H1 (cell line): Measurements from ENCODE around the gene EEF2. TPM values are rescaled to one million over a fixed set of nuclear protein-coding genes. Genes with fewer than 3 reads are reported as not detected.
"Not testable (repeated sequence)": the region's sequence is repeated elsewhere in the genome, so short reads cannot be mapped to it uniquely, and the experiment has no call there.

Experiments used
- CTCF ChIA-PET: fragments of 300-600 bp; sonication (Branson Sonifier 250); formaldehyde crosslinking; loops from one replicate; lab custom pipeline; 2021; ENCODE audit not compliant: partially characterized antibody; lab: Charles Lee
- POLR2A ChIA-PET: fragments of 300-600 bp; sonication (Branson Sonifier 250); formaldehyde crosslinking; loops from one replicate; lab custom pipeline; 2021; ENCODE audit warnings: inconsistent platforms; ENCODE audit not compliant: partially characterized antibody; lab: Charles Lee
- DNase-seq, 2 experiments: peaks; one replicate each; pipeline versions ENCODE4 v3.0.0 to v3.0.0-alpha.2; 2010 to 2022; ENCODE audit warnings: low spot score in 2 of 2, low read depth in 1 of 2, mixed read lengths in 1 of 2
- FAIRE-seq: peaks from 2 replicates; lab custom pipeline; 2011; peaks lifted over from hg19 to GRCh38; lab: Jason Lieb, UNC
- H2AFZ ChIP-seq: 2 replicates; pipeline ENCODE4 v1.8.1; 2012; ENCODE audit warnings: low read length, inconsistent platforms
- H2AK5ac ChIP-seq: 2 replicates; pipeline ENCODE4 v1.6.1; 2013; ENCODE audit warnings: low read depth, low read length
- H2BK120ac ChIP-seq: replicated peaks from 2 replicates; pipeline ENCODE3; 2013; ENCODE audit warnings: low read depth, low read length, inconsistent platforms
- H2BK12ac ChIP-seq: 2 replicates; pipeline ENCODE4 v1.6.1; 2013; ENCODE audit warnings: low read depth, low read length
- H2BK15ac ChIP-seq: 2 replicates; pipeline ENCODE4 v1.6.1; 2013; ENCODE audit warnings: low read length
- H2BK20ac ChIP-seq: 2 replicates; pipeline ENCODE4 v1.6.1; 2013; ENCODE audit warnings: low read length
- H2BK5ac ChIP-seq: 2 replicates; pipeline ENCODE4 v1.6.1; 2013; ENCODE audit warnings: low read depth, low read length
- H3K14ac ChIP-seq: 2 replicates; pipeline ENCODE4 v1.6.1; 2013; ENCODE audit warnings: inconsistent platforms; ENCODE audit not compliant: insufficient read length
- H3K18ac ChIP-seq: 2 replicates; pipeline ENCODE4 v1.6.1; 2013; ENCODE audit warnings: low read length; ENCODE audit errors: extremely low read depth
- H3K23ac ChIP-seq: 2 replicates; pipeline ENCODE4 v1.6.1; 2013; ENCODE audit warnings: inconsistent platforms; ENCODE audit not compliant: insufficient read length
- H3K23me2 ChIP-seq: 2 replicates; pipeline ENCODE4 v1.6.1; 2013; ENCODE audit warnings: low read depth, low read length
- H3K27ac ChIP-seq: 2 replicates; pipeline ENCODE4 v1.6.1; 2011; ENCODE audit warnings: low read depth, low read length, inconsistent platforms
- H3K27me3 ChIP-seq, 4 experiments: replicated peaks in 1 of 4; 1 replicate in 1 of 4; 2 replicates in 3 of 4; pipeline versions ENCODE4 v1.6.1 to v1.8.1; 2011 to 2013; ENCODE audit warnings: low read length in 3 of 4, mild to moderate bottlenecking in 3 of 4, inconsistent platforms in 2 of 4, mixed read lengths in 2 of 4, moderate library complexity in 1 of 4; ENCODE audit not compliant: control insufficient read depth in 3 of 4, insufficient read depth in 3 of 4; ENCODE audit errors: extremely low read depth in 1 of 4
- H3K36me3 ChIP-seq, 4 experiments: 2 replicates each; pipeline versions ENCODE4 v1.6.1 to v1.8.1; 2011 to 2013; ENCODE audit warnings: mild to moderate bottlenecking in 4 of 4, low read length in 3 of 4, moderate library complexity in 2 of 4, control low read depth in 1 of 4, inconsistent platforms in 1 of 4; ENCODE audit not compliant: insufficient read depth in 4 of 4, control insufficient read depth in 2 of 4
- H3K4ac ChIP-seq: replicated peaks from 2 replicates; pipeline ENCODE3; 2013; ENCODE audit warnings: low read length, low read depth, mixed read lengths, inconsistent platforms; ENCODE audit not compliant: insufficient read length
- H3K4me1 ChIP-seq, 4 experiments: replicated peaks in 1 of 4; 1 replicate in 1 of 4; 2 replicates in 3 of 4; pipeline versions ENCODE4 v1.6.1 to v1.8.1; 2011 to 2013; ENCODE audit warnings: low read length in 3 of 4, inconsistent platforms in 2 of 4, mixed read lengths in 1 of 4; ENCODE audit not compliant: insufficient read depth in 4 of 4, control insufficient read depth in 3 of 4
- H3K4me2 ChIP-seq, 2 experiments: 2 replicates each; pipeline versions ENCODE4 v1.6.1 to v1.8.1; 2011 to 2013; ENCODE audit warnings: low read depth in 2 of 2, low read length in 2 of 2, control low read depth in 1 of 2, inconsistent platforms in 1 of 2, mild to moderate bottlenecking in 1 of 2; ENCODE audit not compliant: insufficient read depth in 1 of 2
- H3K4me3 ChIP-seq, 4 experiments: fragments of 200-600, 300-600 bp in 1 of 4; sonication (generic), shearing (Covaris generic), sonication (Bioruptor Twin) in 1 of 4; 2 replicates each; pipeline versions ENCODE4 v1.5.1 to v1.8.1; 2011 to 2016; ENCODE audit warnings: low read length in 4 of 4, low read depth in 3 of 4, control low read depth in 2 of 4, inconsistent platforms in 2 of 4, mild to moderate bottlenecking in 2 of 4, mixed read lengths in 1 of 4, moderate library complexity in 1 of 4; ENCODE audit not compliant: insufficient read depth in 2 of 4; ENCODE audit errors: extremely low read depth in 1 of 4
- H3K56ac ChIP-seq: replicated peaks from 2 replicates; pipeline ENCODE3; 2013; ENCODE audit warnings: low read depth, mild to moderate bottlenecking, mixed read lengths, low read length, inconsistent platforms; ENCODE audit not compliant: insufficient read length
- H3K79me1 ChIP-seq: 2 replicates; pipeline ENCODE4 v1.6.1; 2013; ENCODE audit warnings: low read depth, low read length, control low read depth
- H3K79me2 ChIP-seq, 2 experiments: 2 replicates each; pipeline versions ENCODE4 v1.6.1 to v1.8.1; 2012 to 2013; ENCODE audit warnings: low read length in 2 of 2, mild to moderate bottlenecking in 2 of 2, inconsistent platforms in 1 of 2; ENCODE audit not compliant: insufficient read depth in 2 of 2, control insufficient read depth in 1 of 2
- H3K9ac ChIP-seq, 4 experiments: replicated peaks in 1 of 4; 1 replicate in 1 of 4; 2 replicates in 3 of 4; pipeline versions ENCODE4 v1.6.1 to v1.8.1; 2011 to 2013; ENCODE audit warnings: low read depth in 3 of 4, low read length in 3 of 4, control low read depth in 2 of 4, mild to moderate bottlenecking in 2 of 4, moderate library complexity in 2 of 4, inconsistent platforms in 1 of 4; ENCODE audit errors: extremely low read depth in 1 of 4
- H3K9me3 ChIP-seq, 2 experiments: 2 replicates each; pipeline versions ENCODE4 v1.6.1 to v1.8.1; 2012 to 2013; ENCODE audit warnings: mild to moderate bottlenecking in 2 of 2, moderate library complexity in 2 of 2, control low read depth in 1 of 2, inconsistent platforms in 1 of 2, low read depth in 1 of 2, low read length in 1 of 2, mixed read lengths in 1 of 2; ENCODE audit not compliant: insufficient read depth in 2 of 2
- H4K20me1 ChIP-seq, 2 experiments: replicated peaks in 1 of 2; 2 replicates each; pipeline versions ENCODE3 to v1.8.1; 2011 to 2013; ENCODE audit warnings: inconsistent platforms in 2 of 2, low read length in 2 of 2, mild to moderate bottlenecking in 1 of 2; ENCODE audit not compliant: insufficient read depth in 2 of 2, control insufficient read depth in 1 of 2
- H4K5ac ChIP-seq: 2 replicates; pipeline ENCODE4 v1.6.1; 2013; ENCODE audit warnings: low read length, low read depth, mixed read lengths, inconsistent platforms; ENCODE audit not compliant: insufficient read length
- H4K8ac ChIP-seq: 2 replicates; pipeline ENCODE4 v1.8.0; 2013; ENCODE audit warnings: mild to moderate bottlenecking, moderate library complexity, low read length, inconsistent platforms; ENCODE audit not compliant: insufficient read depth; ENCODE audit errors: extremely low read depth
- H4K91ac ChIP-seq: replicated peaks from 2 replicates; pipeline ENCODE3; 2013; ENCODE audit warnings: low read length, mixed read lengths, inconsistent platforms; ENCODE audit not compliant: insufficient read length
- WGBS, 2 experiments: shearing (Covaris generic) in 1 of 2; methylation state at CpG; one replicate each; pipeline versions ENCODE4 v1.1.6 to v1.1.7; 2013 to 2015; ENCODE audit warnings: low lambda C conversion rate in 2 of 2, mixed read lengths in 2 of 2, inconsistent platforms in 1 of 2, low coverage in 1 of 2, missing lambda C conversion rate in 1 of 2; ENCODE audit not compliant: insufficient replicate concordance in 2 of 2, insufficient coverage in 1 of 2, insufficient read length in 1 of 2; ENCODE audit errors: extremely low coverage in 1 of 2, missing lambda C conversion rate in 1 of 2; 5-methylcytosine and 5-hydroxymethylcytosine counted together
- polyA plus RNA-seq, 7 experiments: library from polyadenylated mRNA; depleted of rRNA in 3 of 7; stranded (reverse) in 5 of 7; unstranded in 2 of 7; fragments of >200 nt in 5 of 7; fragments of 200-250 nt in 2 of 7; gene quantifications; 1 replicate in 5 of 7; 2 replicates in 1 of 7; 4 replicates in 1 of 7; pipeline versions ENCODE4 v1.2.1 to v1.2.3, GENCODE V29; 2011 to 2013; ENCODE audit warnings: missing spikeins in 2 of 7, mixed read lengths in 2 of 7
- total RNA-seq: library from RNA; stranded (reverse); fragmentation: NEBNext Ultra II Directional; extraction: Animal tissue kit (Norgen Biotek cat#: 25700); gene quantifications from 2 replicates; pipeline ENCODE4 v1.2.1, GENCODE V29; 2021

EEF2 gene
- total and polyA plus RNA-seq, 2 of the 8 experiments (the other 6 are each of a cell fraction or from before 2014, with no cell fraction given) = 1,554 to 3,380 TPM

DNA sequence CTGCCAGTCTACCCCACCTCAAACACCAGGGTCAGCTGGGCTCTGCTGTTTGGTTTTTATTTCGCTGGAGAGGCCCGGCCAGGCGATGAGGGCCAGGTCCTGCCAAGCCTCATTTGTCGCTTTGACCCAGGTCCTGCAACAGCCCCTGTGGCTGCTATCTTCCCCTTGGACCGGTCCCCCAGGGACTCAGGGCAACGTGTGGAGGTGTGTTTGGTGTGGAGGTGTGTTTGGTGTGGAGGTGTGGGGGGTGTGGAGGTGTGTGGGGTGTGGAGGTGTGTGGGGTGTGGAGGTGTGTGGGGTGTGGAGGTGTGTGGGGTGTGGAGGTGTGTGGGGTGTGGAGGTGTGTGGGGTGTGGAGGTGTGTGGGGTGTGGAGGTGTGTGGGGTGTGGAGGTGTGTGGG lies 26.2 kb upstream of the EEF2 start:
- H2BK20ac ChIP-seq, H2BK120ac ChIP-seq, H3K27ac ChIP-seq, H3K9ac ChIP-seq, H2BK12ac ChIP-seq, H2BK15ac ChIP-seq, H3K9me3 ChIP-seq, CTCF ChIA-PET, H3K4me3 ChIP-seq, H3K4ac ChIP-seq, H3K23ac ChIP-seq, DNase-seq, H3K23me2 ChIP-seq, H2AFZ ChIP-seq, H3K14ac ChIP-seq, H2BK5ac ChIP-seq, H3K56ac ChIP-seq, H3K18ac ChIP-seq, H3K27me3 ChIP-seq, H2AK5ac ChIP-seq, H3K4me2 ChIP-seq, H4K5ac ChIP-seq, H4K91ac ChIP-seq, FAIRE-seq, H4K8ac ChIP-seq: not testable (repeated sequence)
- Histone ChIP-seq H3K4me1 (peaks cover 3 to 12% (median 5%) of the 10 kb centered on the region in 4 experiments), H3K36me3 (peaks cover 0 to 26% (median 7%) of the 10 kb centered on the region in 4 experiments; a peak in 5 of 8 replicates), H4K20me1 (peaks cover 33 to 38% of the 10 kb centered on the region in 2 experiments), H3K79me2 (peaks cover 17 to 66% of the 10 kb centered on the region in 2 experiments), H3K79me1 (peaks cover 16% of the 10 kb centered on the region)
- POLR2A ChIA-PET = interaction anchor here (7.2 kb wide), 1 partner anchor 29 kb away, joined by 125 read pairs; the partner anchor contains the start of gene EEF2
- 99% methylated on average over 6 of the region's 6 CpGs; no CpG with 5 or more reads in 1 of the 2 experiments for WGBS, 2 experiments
